ENCODE results near the gene AGBL1.

DNA sequence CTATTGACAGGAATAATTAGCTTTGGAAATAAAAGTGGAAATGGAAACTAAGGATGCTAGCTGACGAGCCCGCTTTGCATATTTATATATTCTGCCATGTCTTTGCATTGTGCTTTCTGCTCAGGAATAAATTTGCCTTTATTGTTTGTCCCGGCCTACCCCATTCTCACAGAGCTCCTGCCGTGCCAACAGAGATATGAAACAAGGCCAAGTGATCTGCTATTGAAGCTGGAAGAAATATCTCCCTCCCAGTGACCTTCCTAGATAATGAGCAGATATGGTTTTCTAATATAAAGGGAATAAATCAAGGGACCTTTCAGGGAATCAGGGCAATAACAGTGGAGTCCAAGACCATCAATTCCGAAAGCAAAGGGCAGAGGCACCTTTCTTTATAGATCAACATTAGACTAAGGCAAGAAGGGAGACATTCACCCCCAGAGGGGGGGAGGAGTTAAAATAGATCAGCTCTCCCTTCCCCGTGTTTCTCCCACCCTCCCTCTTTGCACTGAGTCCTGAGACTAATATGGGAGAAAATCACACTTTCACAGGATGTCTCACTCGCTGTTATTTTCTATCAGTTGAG, 664.6 kb downstream of the AGBL1 start:
- TF ChIP-seq, protein P1, sequence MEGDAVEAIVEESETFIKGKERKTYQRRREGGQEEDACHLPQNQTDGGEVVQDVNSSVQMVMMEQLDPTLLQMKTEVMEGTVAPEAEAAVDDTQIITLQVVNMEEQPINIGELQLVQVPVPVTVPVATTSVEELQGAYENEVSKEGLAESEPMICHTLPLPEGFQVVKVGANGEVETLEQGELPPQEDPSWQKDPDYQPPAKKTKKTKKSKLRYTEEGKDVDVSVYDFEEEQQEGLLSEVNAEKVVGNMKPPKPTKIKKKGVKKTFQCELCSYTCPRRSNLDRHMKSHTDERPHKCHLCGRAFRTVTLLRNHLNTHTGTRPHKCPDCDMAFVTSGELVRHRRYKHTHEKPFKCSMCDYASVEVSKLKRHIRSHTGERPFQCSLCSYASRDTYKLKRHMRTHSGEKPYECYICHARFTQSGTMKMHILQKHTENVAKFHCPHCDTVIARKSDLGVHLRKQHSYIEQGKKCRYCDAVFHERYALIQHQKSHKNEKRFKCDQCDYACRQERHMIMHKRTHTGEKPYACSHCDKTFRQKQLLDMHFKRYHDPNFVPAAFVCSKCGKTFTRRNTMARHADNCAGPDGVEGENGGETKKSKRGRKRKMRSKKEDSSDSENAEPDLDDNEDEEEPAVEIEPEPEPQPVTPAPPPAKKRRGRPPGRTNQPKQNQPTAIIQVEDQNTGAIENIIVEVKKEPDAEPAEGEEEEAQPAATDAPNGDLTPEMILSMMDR (IDR thresholded peaks at IDR 0.05; ENCODE audit: insufficient read depth, low read length, poor library complexity, severe bottlenecking) = no peak
- no peak for TF ChIP-seq EZH2phosphoT487 (conservative IDR thresholded peaks at IDR 0.05; ENCODE audit: low read length)

Data from SU-DHL-6 (cell line).